Measurements from ENCODE around the gene ARID5B. TPM values are rescaled to one million over a fixed set of nuclear protein-coding genes. Genes with fewer than 3 reads are reported as not detected.

Gene ARID5B
- total RNA-seq, 1 experiment from 2014 or later, result 0.04 TPM

- H2BK5ac ChIP-seq (ENCODE audit: insufficient read length, low read length), result no peak overlapping the region
- WGBS (ENCODE audit: extremely low coverage, insufficient read length, low lambda C conversion rate), result no CpG with 5 or more reads among the region's 5 CpGs
Measured at GRCh38 chr10:62021978-62022802, 120.7 kb downstream of the ARID5B start.

More at GRCh38 chr10:62021978-62022802, 120.7 kb downstream of the ARID5B start:
- DNase-seq, result no peak
- Histone ChIP-seq H4K5ac (ENCODE audit: insufficient read length, low read depth, low read length) (no peak overlapping the region), H3T11ph (ENCODE audit: low read length) (no peak overlapping the region), H3K18ac (ENCODE audit: insufficient read length, low read depth, low read length) (no peak overlapping the region), H2BK20ac (ENCODE audit: low read depth, low read length, poor library complexity, severe bottlenecking) (no peak overlapping the region), H3K4me2 (ENCODE audit: insufficient read depth, insufficient read length, low read length) (no peak overlapping the region), H2AFZ (ENCODE audit: low read length) (no peak overlapping the region), H3K27me3 (ENCODE audit: insufficient read depth, low read length) (no peaks in the 10 kb centered on the region), H3K27ac (ENCODE audit: insufficient read length, low read depth, low read length) (no peak overlapping the region), H2BK12ac (ENCODE audit: insufficient read length, low read depth, low read length) (no peak overlapping the region), H3K56ac (ENCODE audit: insufficient read length, low read depth, low read length) (no peak overlapping the region), H4K20me1 (ENCODE audit: control insufficient read depth, insufficient read depth, insufficient read length) (no peaks in the 10 kb centered on the region), H2AK5ac (ENCODE audit: insufficient read length, low read length) (no peak overlapping the region), H2BK15ac (ENCODE audit: low read depth, low read length) (no peak overlapping the region), H3K4me1 (ENCODE audit: insufficient read depth, low read length) (peaks cover 12% of the 10 kb centered on the region; the same call in 1 of the 2 replicates), H3K23ac (ENCODE audit: insufficient read length, low read depth, low read length) (no peak overlapping the region), H3K14ac (ENCODE audit: insufficient read depth, low read length) (no peak overlapping the region), H4K8ac (replicated peaks; ENCODE audit: insufficient read length, low read depth, low read length) (no peak overlapping the region), H3K4ac (ENCODE audit: low read depth, low read length) (no peak overlapping the region), H3K9ac (ENCODE audit: extremely low read depth, insufficient read length, low read length) (no peak overlapping the region), H3K23me2 (ENCODE audit: insufficient read length, low read depth, low read length, poor library complexity, severe bottlenecking) (no peaks in the 10 kb centered on the region), H2BK120ac (ENCODE audit: low read depth, low read length, poor library complexity, severe bottlenecking) (no peak overlapping the region), H3K79me1 (ENCODE audit: insufficient read depth, low read depth, low read length, poor library complexity, severe bottlenecking) (no peaks in the 10 kb centered on the region), H3K79me2 (ENCODE audit: insufficient read depth, low read length) (no peaks in the 10 kb centered on the region), H4K91ac (ENCODE audit: insufficient read length, low read depth, low read length) (no peak overlapping the region), H3K9me3 (ENCODE audit: control insufficient read depth, low read depth, low read length) (no peaks in the 10 kb centered on the region)
- no peak for TF ChIP-seq CTCF (conservative IDR thresholded peaks at IDR 0.05)
- no peaks in the 10 kb centered on the region for H3K9me3 Mint-ChIP-seq
- peaks cover 24 to 25% of the 10 kb centered on the region in 2 experiments for H3K4me1 Mint-ChIP-seq
- H3K36me3 Mint-ChIP-seq (ENCODE audit: insufficient read depth in 1 of 3, low read depth in 3 of 3), result no peaks in the 10 kb centered on the region
- no peaks in the 10 kb centered on the region for H3K27me3 Mint-ChIP-seq (ENCODE audit: low read depth)
- H3K4me3 Mint-ChIP-seq, result no peak overlapping the region
- no peak overlapping the region for H3K27ac Mint-ChIP-seq
